NCI-H2171 (cell line): ENCODE results near the gene INKA1.
"Not testable (repeated sequence)": the region's sequence is repeated elsewhere in the genome, so short reads cannot be mapped to it uniquely, and the experiment has no call there.

Source experiments
- DNase-seq: peaks from one replicate; lab custom pipeline; 2025; lab: John Stamatoyannopoulos, UW

The INKA1 gene

DNA sequence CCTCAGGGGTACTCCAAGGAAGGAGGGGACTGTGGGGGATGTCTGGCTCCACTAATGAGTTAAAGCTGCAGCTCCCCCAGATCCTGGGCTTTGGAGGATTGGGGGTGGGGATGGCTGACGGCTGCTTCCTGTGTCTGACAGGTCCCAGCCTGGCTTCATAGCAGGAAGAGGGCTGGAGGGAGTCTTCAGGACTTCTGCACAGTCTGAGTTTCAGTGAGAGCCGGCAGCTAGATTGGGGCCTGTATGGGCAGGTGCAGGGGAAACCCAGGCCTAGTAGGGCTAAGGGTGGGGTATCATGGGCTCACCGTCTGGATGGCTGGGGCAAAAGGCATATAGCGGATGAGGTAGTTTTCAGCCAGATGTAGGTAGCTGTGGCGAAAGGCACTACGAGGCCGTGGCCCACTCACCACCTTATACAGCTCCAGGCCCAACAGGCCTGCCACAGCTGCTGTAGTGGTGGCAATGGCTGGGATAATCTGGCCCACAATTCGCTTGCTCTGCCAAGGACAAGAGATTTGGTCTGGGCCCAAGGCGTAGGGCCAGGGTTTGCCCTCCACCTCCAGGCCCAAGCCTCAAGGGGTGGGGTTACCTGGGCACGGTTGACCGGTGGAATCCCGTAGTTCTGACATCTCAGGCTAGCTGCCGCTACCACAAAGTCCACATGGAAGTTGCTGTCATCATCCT, 4.5 kb downstream of the INKA1 start:
- no peak for DNase-seq

- DNase-seq, result no peak
Measured at GRCh38 chr3:49812916-49813496, 9.9 kb downstream of the INKA1 start.

DNA sequence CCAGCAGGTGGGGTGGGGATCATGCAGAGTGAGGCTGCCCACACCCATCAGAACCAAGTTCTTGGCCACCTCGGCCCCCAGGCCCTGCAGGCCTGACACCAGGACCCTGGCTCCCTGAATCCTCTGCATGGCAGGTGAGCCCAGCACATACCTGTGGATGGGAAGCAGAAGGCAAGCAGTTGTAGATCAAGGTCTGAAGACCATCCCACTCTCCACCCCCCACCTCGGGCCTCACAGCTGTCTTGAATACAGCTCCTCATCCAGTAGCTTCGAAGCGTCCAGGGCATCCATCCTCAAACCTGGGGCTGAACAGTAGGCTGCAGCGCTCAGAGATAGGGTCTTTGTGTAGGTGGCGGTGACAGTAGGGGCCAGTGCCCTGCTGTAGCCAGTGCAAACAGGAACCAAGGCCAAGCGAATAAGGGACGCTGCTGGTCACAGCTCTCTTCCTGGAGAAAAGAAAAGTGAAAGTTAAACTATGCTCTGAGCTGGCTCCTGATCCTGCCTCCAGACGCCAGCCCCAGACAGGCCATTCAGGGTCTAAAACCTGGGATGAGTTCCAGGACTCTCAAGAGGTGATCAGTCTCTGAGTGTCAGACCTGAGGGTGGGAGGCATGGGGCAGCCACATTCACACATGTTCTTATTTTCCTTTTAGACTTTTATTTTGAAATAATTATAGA, 10.6 kb downstream of the INKA1 start, which contains the start of gene UBA7:
Gene UBA7, minus strand, starts transcription at position 457 of the 678 bp plus-strand sequence. Its CDS starts 166 bp downstream, at position 291.
- DNase-seq, result no peak

DNA sequence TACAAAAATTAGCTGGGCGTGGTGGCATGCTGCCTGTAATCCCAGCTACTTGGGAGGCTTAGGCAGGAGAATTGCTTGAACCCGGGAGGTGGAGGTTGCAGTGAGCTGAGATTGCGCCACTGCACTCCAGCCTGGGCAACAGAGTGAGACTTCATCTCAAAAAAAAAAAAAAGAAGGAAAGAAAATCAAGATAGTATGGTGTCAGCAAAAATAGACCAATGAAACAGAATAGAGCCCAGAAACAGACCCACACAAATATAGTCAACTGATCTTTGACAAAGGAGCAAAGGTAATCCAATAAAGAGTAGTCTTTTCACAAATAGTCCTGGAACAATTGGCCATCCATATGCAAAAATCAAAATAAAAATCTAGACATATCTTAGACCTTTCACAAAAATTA, 20.1 kb downstream of the INKA1 start:
- not testable (repeated sequence) for DNase-seq

DNA sequence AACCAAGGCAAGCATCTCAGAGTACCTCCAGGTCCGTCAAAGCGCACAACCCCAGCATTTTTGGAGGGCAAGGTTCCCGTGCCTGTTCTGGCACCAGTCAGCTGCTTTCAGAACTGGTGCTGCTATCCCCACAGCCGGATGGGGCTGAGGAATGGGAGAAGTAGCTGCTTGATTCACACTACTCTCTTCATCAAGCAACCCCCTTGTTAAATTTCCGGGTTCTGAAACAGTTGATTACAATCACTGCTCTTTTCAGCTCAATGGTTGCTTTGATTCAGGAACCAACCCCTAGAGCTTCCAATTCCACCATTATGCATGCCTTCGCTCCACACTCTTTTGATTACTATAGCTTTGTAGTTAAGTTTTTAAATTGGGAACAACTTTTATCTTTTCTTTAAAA, 23.0 kb downstream of the INKA1 start:
- no peak for DNase-seq

GRCh38 chr3:49831341-49831740, 28.3 kb downstream of the INKA1 start:
- DNase-seq, result no peak

DNA sequence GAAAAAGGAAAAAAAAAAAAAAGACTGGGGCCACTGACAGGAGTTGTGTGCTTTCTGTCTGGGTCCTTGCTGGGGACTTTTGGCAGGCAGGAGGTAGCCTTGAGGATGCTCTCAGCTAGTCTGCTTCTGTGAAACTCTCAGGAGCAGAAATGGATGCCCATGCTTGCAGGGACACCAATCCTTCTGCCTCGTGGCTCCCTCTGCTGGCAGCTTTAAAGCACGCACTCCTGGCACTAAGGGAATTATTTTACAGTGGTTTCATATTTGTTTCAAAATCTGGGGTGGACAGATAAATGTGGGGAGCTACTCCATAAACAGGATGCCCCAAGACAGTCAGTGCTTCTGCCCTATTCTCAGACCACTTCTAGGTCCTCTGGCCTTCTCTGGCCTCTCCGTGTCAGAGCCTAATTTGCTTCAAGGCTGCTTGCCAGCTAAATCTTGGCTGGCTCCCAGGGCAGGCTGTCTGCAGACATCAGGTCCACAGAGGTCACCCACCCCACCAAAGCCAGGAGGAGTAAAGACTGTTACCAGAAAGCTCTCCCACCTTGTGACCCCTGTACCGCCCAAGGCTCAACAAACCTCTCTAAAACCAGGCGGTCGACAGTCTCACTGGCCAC, 36.2 kb downstream of the INKA1 start:
- DNase-seq, result peak; percentile 29

DNA sequence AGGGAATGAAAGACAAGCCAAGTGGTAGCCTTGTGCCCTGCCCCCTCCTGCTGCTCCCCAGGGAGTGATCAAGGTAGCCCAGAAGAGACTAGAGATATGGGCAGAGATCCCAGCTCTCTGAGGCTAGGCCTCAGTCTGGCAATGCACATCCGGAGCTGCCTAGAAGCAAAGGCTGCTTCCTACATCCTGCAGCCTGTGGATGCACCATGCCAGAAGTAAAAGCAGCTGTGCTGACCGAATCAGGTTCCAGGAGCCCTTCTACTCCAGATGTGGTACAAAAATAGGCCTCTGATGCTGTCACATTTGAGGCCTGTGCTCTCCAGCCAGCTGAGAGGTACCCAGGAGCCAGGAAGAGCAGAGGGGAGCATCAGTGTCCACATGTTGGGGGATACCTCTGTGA, 37.3 kb downstream of the INKA1 start:
- DNase-seq, result no peak

- no peak for DNase-seq
Measured at GRCh38 chr3:49841126-49841696, 38.1 kb downstream of the INKA1 start.

GRCh38 chr3:49841806-49842205, 38.7 kb downstream of the INKA1 start:
- no peak for DNase-seq

DNA sequence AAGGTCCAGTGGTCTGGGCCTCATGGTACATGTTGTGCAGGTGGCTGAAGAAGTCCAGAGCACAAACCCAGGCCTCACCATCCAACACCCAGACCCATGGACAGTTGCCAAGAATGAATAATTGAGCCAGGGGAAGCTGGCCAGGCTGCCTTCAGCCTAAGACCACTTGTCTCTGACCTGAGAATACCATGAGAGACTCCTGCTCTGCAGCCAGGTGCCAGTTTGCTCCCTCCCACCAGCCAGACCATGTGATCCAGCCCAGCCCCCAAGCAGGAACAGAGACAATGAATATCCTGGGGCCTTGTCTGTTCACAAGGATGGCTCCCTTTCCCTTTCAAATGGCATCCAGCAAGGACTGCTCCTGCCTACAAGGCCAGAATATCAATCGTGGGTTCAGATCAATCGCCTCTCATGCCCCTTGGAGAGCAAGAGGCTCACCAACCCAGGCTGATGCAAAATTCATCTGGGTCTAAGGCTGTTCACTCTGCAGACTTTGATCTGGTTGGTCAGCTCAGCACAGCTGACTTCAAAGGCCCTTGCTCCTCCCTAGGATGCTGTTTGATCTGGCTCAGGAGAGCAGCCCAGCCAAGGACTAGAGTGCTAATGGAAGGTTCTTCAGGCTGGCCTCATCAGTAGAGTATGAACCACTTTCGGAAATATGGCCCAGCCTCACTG, 39.9 kb downstream of the INKA1 start:
- no peak for DNase-seq

- no peak for DNase-seq
Measured at GRCh38 chr3:49844464-49845183, 41.6 kb downstream of the INKA1 start.

DNA sequence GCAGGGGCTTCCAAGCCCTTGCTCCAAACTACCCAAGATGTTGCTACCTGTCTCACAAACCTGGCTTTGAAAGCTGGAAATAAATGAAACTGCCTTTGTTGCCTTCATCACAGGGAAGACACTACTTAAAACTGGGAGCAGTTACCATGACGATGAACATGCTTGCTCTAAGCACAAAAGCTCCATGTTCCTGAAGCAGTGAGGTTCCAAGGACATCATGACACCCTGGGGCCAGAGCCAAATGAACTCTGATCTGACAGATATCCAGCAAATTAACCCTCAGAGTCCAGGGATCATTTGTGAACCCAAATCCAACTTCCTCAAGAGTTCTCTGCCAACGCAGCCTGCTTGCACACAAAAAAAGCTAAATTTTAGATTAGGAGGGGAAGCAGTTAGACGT, 42.6 kb downstream of the INKA1 start:
- DNase-seq, result no peak
